Measurements from ENCODE around the gene ADGRL3.

The ADGRL3 gene

GRCh38 chr4:61909031-61909430 lies 708.9 kb downstream of the ADGRL3 start:
- no peaks in the 10 kb centered on the region for H3K79me2 ChIP-seq (ENCODE audit: control insufficient read depth, insufficient read depth, low read length, unreplicated experiment)
- H3K36me3 ChIP-seq (ENCODE audit: insufficient read depth, low read length), result no peaks in the 10 kb centered on the region
- no peak overlapping the region for H3K4me3 ChIP-seq (ENCODE audit: low read depth, low read length)
- no peak overlapping the region for H2AFZ ChIP-seq (ENCODE audit: low read length, unreplicated experiment)
- no peak overlapping the region for H3K27ac ChIP-seq (ENCODE audit: low read depth, low read length)
- no peaks in the 10 kb centered on the region for H3K4me1 ChIP-seq (ENCODE audit: control insufficient read depth, insufficient read depth, low read length, unreplicated experiment)
- no peaks in the 10 kb centered on the region for H3K27me3 ChIP-seq (ENCODE audit: insufficient read depth, low read length)

- Histone ChIP-seq H3K4me1 (ENCODE audit: control insufficient read depth, insufficient read depth, low read length, unreplicated experiment) (no peaks in the 10 kb centered on the region), H3K36me3 (ENCODE audit: insufficient read depth, low read length) (no peaks in the 10 kb centered on the region), H3K4me3 (ENCODE audit: low read depth, low read length) (no peak overlapping the region), H3K27me3 (ENCODE audit: insufficient read depth, low read length) (no peaks in the 10 kb centered on the region), H3K27ac (ENCODE audit: low read depth, low read length) (no peak overlapping the region), H2AFZ (ENCODE audit: low read length, unreplicated experiment) (no peak overlapping the region), H3K79me2 (ENCODE audit: control insufficient read depth, insufficient read depth, low read length, unreplicated experiment) (no peaks in the 10 kb centered on the region)
Observed at GRCh38 chr4:61911313-61911756, 711.2 kb downstream of the ADGRL3 start.

GRCh38 chr4:61913619-61914018 lies 713.5 kb downstream of the ADGRL3 start:
- H3K27me3 ChIP-seq (ENCODE audit: insufficient read depth, low read length), result no peaks in the 10 kb centered on the region
- H3K27ac ChIP-seq (ENCODE audit: low read depth, low read length), result no peak overlapping the region
- no peaks in the 10 kb centered on the region for H3K36me3 ChIP-seq (ENCODE audit: insufficient read depth, low read length)
- no peak overlapping the region for H3K4me3 ChIP-seq (ENCODE audit: low read depth, low read length)
- no peaks in the 10 kb centered on the region for H3K79me2 ChIP-seq (ENCODE audit: control insufficient read depth, insufficient read depth, low read length, unreplicated experiment)
- no peak overlapping the region for H2AFZ ChIP-seq (ENCODE audit: low read length, unreplicated experiment)
- no peaks in the 10 kb centered on the region for H3K4me1 ChIP-seq (ENCODE audit: control insufficient read depth, insufficient read depth, low read length, unreplicated experiment)

GRCh38 chr4:61915501-61915900 lies 715.4 kb downstream of the ADGRL3 start:
- Histone ChIP-seq H3K27ac (ENCODE audit: low read depth, low read length) (no peak overlapping the region), H3K36me3 (ENCODE audit: insufficient read depth, low read length) (no peaks in the 10 kb centered on the region), H3K79me2 (ENCODE audit: control insufficient read depth, insufficient read depth, low read length, unreplicated experiment) (no peaks in the 10 kb centered on the region), H3K27me3 (ENCODE audit: insufficient read depth, low read length) (no peaks in the 10 kb centered on the region), H3K4me1 (ENCODE audit: control insufficient read depth, insufficient read depth, low read length, unreplicated experiment) (no peaks in the 10 kb centered on the region), H3K4me3 (ENCODE audit: low read depth, low read length) (no peak overlapping the region), H2AFZ (ENCODE audit: low read length, unreplicated experiment) (no peak overlapping the region)

GRCh38 chr4:61918507-61918906 lies 718.4 kb downstream of the ADGRL3 start:
- H3K27ac ChIP-seq (ENCODE audit: low read depth, low read length), result no peak overlapping the region
- no peaks in the 10 kb centered on the region for H3K36me3 ChIP-seq (ENCODE audit: insufficient read depth, low read length)
- no peak overlapping the region for H2AFZ ChIP-seq (ENCODE audit: low read length, unreplicated experiment)
- no peaks in the 10 kb centered on the region for H3K4me1 ChIP-seq (ENCODE audit: control insufficient read depth, insufficient read depth, low read length, unreplicated experiment)
- no peak overlapping the region for H3K4me3 ChIP-seq (ENCODE audit: low read depth, low read length)
- H3K27me3 ChIP-seq (ENCODE audit: insufficient read depth, low read length), result no peaks in the 10 kb centered on the region
- no peaks in the 10 kb centered on the region for H3K79me2 ChIP-seq (ENCODE audit: control insufficient read depth, insufficient read depth, low read length, unreplicated experiment)

- no peak overlapping the region for H2AFZ ChIP-seq (ENCODE audit: low read length, unreplicated experiment)
- H3K36me3 ChIP-seq (ENCODE audit: insufficient read depth, low read length), result no peaks in the 10 kb centered on the region
- no peaks in the 10 kb centered on the region for H3K27me3 ChIP-seq (ENCODE audit: insufficient read depth, low read length)
- H3K79me2 ChIP-seq (ENCODE audit: control insufficient read depth, insufficient read depth, low read length, unreplicated experiment), result no peaks in the 10 kb centered on the region
- no peaks in the 10 kb centered on the region for H3K4me1 ChIP-seq (ENCODE audit: control insufficient read depth, insufficient read depth, low read length, unreplicated experiment)
- H3K27ac ChIP-seq (ENCODE audit: low read depth, low read length), result no peak overlapping the region
- no peak overlapping the region for H3K4me3 ChIP-seq (ENCODE audit: low read depth, low read length)
Observed at GRCh38 chr4:61918987-61919386, 718.9 kb downstream of the ADGRL3 start.

- no peaks in the 10 kb centered on the region for H3K36me3 ChIP-seq (ENCODE audit: insufficient read depth, low read length)
- no peak overlapping the region for H2AFZ ChIP-seq (ENCODE audit: low read length, unreplicated experiment)
- no peaks in the 10 kb centered on the region for H3K27me3 ChIP-seq (ENCODE audit: insufficient read depth, low read length)
- no peak overlapping the region for H3K4me3 ChIP-seq (ENCODE audit: low read depth, low read length)
- no peak overlapping the region for H3K27ac ChIP-seq (ENCODE audit: low read depth, low read length)
- H3K79me2 ChIP-seq (ENCODE audit: control insufficient read depth, insufficient read depth, low read length, unreplicated experiment), result no peaks in the 10 kb centered on the region
- H3K4me1 ChIP-seq (ENCODE audit: control insufficient read depth, insufficient read depth, low read length, unreplicated experiment), result no peaks in the 10 kb centered on the region
Observed at GRCh38 chr4:61919561-61919960, 719.4 kb downstream of the ADGRL3 start.

- Histone ChIP-seq H2AFZ (ENCODE audit: low read length, unreplicated experiment) (no peak overlapping the region), H3K79me2 (ENCODE audit: control insufficient read depth, insufficient read depth, low read length, unreplicated experiment) (no peaks in the 10 kb centered on the region), H3K27me3 (ENCODE audit: insufficient read depth, low read length) (no peaks in the 10 kb centered on the region), H3K4me3 (ENCODE audit: low read depth, low read length) (no peak overlapping the region), H3K4me1 (ENCODE audit: control insufficient read depth, insufficient read depth, low read length, unreplicated experiment) (no peaks in the 10 kb centered on the region), H3K27ac (ENCODE audit: low read depth, low read length) (no peak overlapping the region), H3K36me3 (ENCODE audit: insufficient read depth, low read length) (no peaks in the 10 kb centered on the region)
Observed at GRCh38 chr4:61921920-61922319, 721.8 kb downstream of the ADGRL3 start.

GRCh38 chr4:61922766-61923165 lies 722.6 kb downstream of the ADGRL3 start:
- Histone ChIP-seq H3K27me3 (ENCODE audit: insufficient read depth, low read length) (no peaks in the 10 kb centered on the region), H3K79me2 (ENCODE audit: control insufficient read depth, insufficient read depth, low read length, unreplicated experiment) (no peaks in the 10 kb centered on the region), H3K4me1 (ENCODE audit: control insufficient read depth, insufficient read depth, low read length, unreplicated experiment) (no peaks in the 10 kb centered on the region), H2AFZ (ENCODE audit: low read length, unreplicated experiment) (no peak overlapping the region), H3K4me3 (ENCODE audit: low read depth, low read length) (no peak overlapping the region), H3K27ac (ENCODE audit: low read depth, low read length) (no peak overlapping the region), H3K36me3 (ENCODE audit: insufficient read depth, low read length) (no peaks in the 10 kb centered on the region)

GRCh38 chr4:61923179-61923578 lies 723.1 kb downstream of the ADGRL3 start:
- Histone ChIP-seq H3K79me2 (ENCODE audit: control insufficient read depth, insufficient read depth, low read length, unreplicated experiment) (no peaks in the 10 kb centered on the region), H2AFZ (ENCODE audit: low read length, unreplicated experiment) (no peak overlapping the region), H3K4me3 (ENCODE audit: low read depth, low read length) (no peak overlapping the region), H3K27me3 (ENCODE audit: insufficient read depth, low read length) (no peaks in the 10 kb centered on the region), H3K4me1 (ENCODE audit: control insufficient read depth, insufficient read depth, low read length, unreplicated experiment) (no peaks in the 10 kb centered on the region), H3K36me3 (ENCODE audit: insufficient read depth, low read length) (no peaks in the 10 kb centered on the region), H3K27ac (ENCODE audit: low read depth, low read length) (no peak overlapping the region)

- Histone ChIP-seq H3K36me3 (ENCODE audit: insufficient read depth, low read length) (no peaks in the 10 kb centered on the region), H2AFZ (ENCODE audit: low read length, unreplicated experiment) (no peak overlapping the region), H3K27ac (ENCODE audit: low read depth, low read length) (no peak overlapping the region), H3K27me3 (ENCODE audit: insufficient read depth, low read length) (no peaks in the 10 kb centered on the region), H3K79me2 (ENCODE audit: control insufficient read depth, insufficient read depth, low read length, unreplicated experiment) (no peaks in the 10 kb centered on the region), H3K4me1 (ENCODE audit: control insufficient read depth, insufficient read depth, low read length, unreplicated experiment) (no peaks in the 10 kb centered on the region), H3K4me3 (ENCODE audit: low read depth, low read length) (no peak overlapping the region)
Observed at GRCh38 chr4:61924131-61924530, 724.0 kb downstream of the ADGRL3 start.

All from ACC112 (cell line).